ENCODE data around the gene SMIM35. TPM values are rescaled to one million over a fixed set of nuclear protein-coding genes. Genes with fewer than 3 reads are reported as not detected.

SMIM35 gene
- total RNA-seq, 6 donors from 2014 or later: not detected

- peaks cover 0 to 14% (median 11%) of the 10 kb centered on the region in 4 donors for H3K9me3 ChIP-seq
- DNase-seq: no peak
- 63 to 72% methylated on average over 4 of the region's 4 CpGs for WGBS, 2 donors
- H3K4me3 ChIP-seq: no peak overlapping the region
- peaks cover 0 to 5% (median 4%) of the 10 kb centered on the region in 4 donors for H3K4me1 ChIP-seq
- no peaks in the 10 kb centered on the region for H3K36me3 ChIP-seq
- ATAC-seq (ENCODE audit: low FRiP score in 2 of 2): no peak
- no peak overlapping the region for H3K27ac ChIP-seq
- no peaks in the 10 kb centered on the region for H3K27me3 ChIP-seq
- TF ChIP-seq POLR2A (IDR thresholded peaks at IDR 0.05) (no peak), POLR2AphosphoS5 (IDR thresholded peaks at IDR 0.05) (no peak), CTCF (IDR thresholded peaks at IDR 0.05) (no peak), EP300 (IDR thresholded peaks at IDR 0.05) (no peak)
Observed at GRCh38 chr11:118017631-118018315, 69.0 kb downstream of the SMIM35 start.

DNA sequence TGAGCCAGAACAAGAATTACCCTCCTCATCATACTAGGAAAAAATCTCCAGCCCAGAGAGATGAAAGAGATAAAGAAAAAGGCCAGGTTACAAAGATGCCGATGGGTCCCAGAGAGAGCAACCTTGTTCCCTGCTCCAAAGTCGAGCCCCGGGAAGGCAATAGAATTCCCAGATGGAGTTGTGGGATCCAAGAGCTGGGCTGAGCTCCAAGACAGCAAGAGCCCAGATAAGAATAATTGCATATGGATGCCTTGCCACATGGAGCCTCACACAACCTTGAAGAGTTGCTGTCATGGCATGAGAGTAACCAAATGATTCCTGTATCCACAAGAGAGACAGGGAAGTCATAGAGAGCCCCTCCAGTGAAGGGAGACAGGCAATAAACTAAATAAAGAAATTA is 69.7 kb downstream of the SMIM35 start:
- peaks cover 0 to 14% (median 11%) of the 10 kb centered on the region in 4 donors for H3K9me3 ChIP-seq
- peaks cover 0 to 10% (median 9%) of the 10 kb centered on the region in 4 donors for H3K4me1 ChIP-seq
- no peaks in the 10 kb centered on the region for H3K27me3 ChIP-seq
- no peak for TF ChIP-seq EP300 (IDR thresholded peaks at IDR 0.05)
- no peak for TF ChIP-seq POLR2A (IDR thresholded peaks at IDR 0.05)
- TF ChIP-seq POLR2AphosphoS5 (IDR thresholded peaks at IDR 0.05): no peak
- no peak for TF ChIP-seq CTCF (IDR thresholded peaks at IDR 0.05)
- DNase-seq (no peak), ATAC-seq (ENCODE audit: low FRiP score in 2 of 2) (no peak)
- no peak overlapping the region for H3K27ac ChIP-seq
- no peaks in the 10 kb centered on the region for H3K36me3 ChIP-seq
- H3K4me3 ChIP-seq: no peak overlapping the region
- WGBS, 2 donors: 86 to 91% methylated on average over 3 of the region's 3 CpGs

GRCh38 chr11:118016104-118016503 is 70.7 kb downstream of the SMIM35 start:
- H3K27ac ChIP-seq: no peak overlapping the region
- H3K36me3 ChIP-seq: no peaks in the 10 kb centered on the region
- no peaks in the 10 kb centered on the region for H3K27me3 ChIP-seq
- no peak overlapping the region for H3K4me3 ChIP-seq
- H3K9me3 ChIP-seq: peaks cover 0 to 13% (median 10%) of the 10 kb centered on the region in 4 donors
- no peak for ATAC-seq (ENCODE audit: low FRiP score in 2 of 2)
- 59 to 60% methylated on average over 3 to 4 of the region's 4 CpGs for WGBS, 2 donors
- TF ChIP-seq POLR2AphosphoS5 (IDR thresholded peaks at IDR 0.05) (no peak), POLR2A (IDR thresholded peaks at IDR 0.05) (no peak), EP300 (IDR thresholded peaks at IDR 0.05) (no peak), CTCF (IDR thresholded peaks at IDR 0.05) (no peak)
- H3K4me1 ChIP-seq: peaks cover 0 to 20% (median 18%) of the 10 kb centered on the region in 4 donors
- DNase-seq: no peak

DNA sequence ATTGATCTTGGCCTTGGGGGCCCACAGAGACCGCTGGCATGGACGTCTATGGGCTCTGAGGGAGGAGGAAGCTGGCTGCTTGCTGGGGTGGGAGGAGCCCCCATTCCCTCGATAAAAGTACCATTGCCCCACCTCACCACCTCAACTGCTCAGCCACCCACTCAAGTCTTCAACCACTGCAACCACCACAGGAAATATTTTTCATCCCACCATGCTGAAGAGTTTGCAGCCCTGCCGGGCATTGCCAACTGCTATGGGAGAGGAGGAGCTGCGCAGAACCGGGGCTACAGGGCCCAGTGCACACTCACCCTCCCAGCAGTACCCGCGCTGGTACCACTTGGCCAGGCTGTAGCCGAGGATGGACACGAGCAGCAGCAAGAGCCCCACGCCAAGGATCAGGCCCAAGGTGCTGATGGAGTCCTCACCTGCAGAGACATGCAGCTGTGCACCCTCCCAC is 71.3 kb downstream of the SMIM35 start:
- H3K36me3 ChIP-seq: no peaks in the 10 kb centered on the region
- ATAC-seq (ENCODE audit: low FRiP score in 2 of 2) (no peak), DNase-seq (peak in 1 of 2 donors; percentile 34)
- H3K4me1 ChIP-seq: peaks cover 3 to 25% (median 21%) of the 10 kb centered on the region in 4 donors
- H3K27ac ChIP-seq: no peak overlapping the region
- no peak for TF ChIP-seq CTCF (IDR thresholded peaks at IDR 0.05)
- no peak for TF ChIP-seq POLR2AphosphoS5 (IDR thresholded peaks at IDR 0.05)
- TF ChIP-seq POLR2A (IDR thresholded peaks at IDR 0.05): no peak
- no peak for TF ChIP-seq EP300 (IDR thresholded peaks at IDR 0.05)
- no peak overlapping the region for H3K4me3 ChIP-seq
- no peaks in the 10 kb centered on the region for H3K27me3 ChIP-seq
- 56 to 64% methylated on average over 9 to 11 of the region's 11 CpGs for WGBS, 2 donors
- peaks cover 0 to 9% (median 7%) of the 10 kb centered on the region in 4 donors for H3K9me3 ChIP-seq

GRCh38 chr11:118014022-118014421 is 72.7 kb downstream of the SMIM35 start:
- 86 to 92% methylated on average over 3 of the region's 3 CpGs for WGBS, 2 donors
- Histone ChIP-seq H3K36me3 (no peaks in the 10 kb centered on the region), H3K4me1 (peaks cover 4 to 35% (median 25%) of the 10 kb centered on the region in 4 donors), H3K4me3 (no peak overlapping the region), H3K27me3 (no peaks in the 10 kb centered on the region), H3K27ac (no peak overlapping the region), H3K9me3 (peaks cover 0 to 9% (median 7%) of the 10 kb centered on the region in 4 donors)
- no peak for ATAC-seq (ENCODE audit: low FRiP score in 2 of 2)
- TF ChIP-seq CTCF (IDR thresholded peaks at IDR 0.05) (no peak), POLR2A (IDR thresholded peaks at IDR 0.05) (no peak), EP300 (IDR thresholded peaks at IDR 0.05) (no peak), POLR2AphosphoS5 (IDR thresholded peaks at IDR 0.05) (no peak)
- DNase-seq: no peak

Measured in upper lobe of left lung (tissue), 6 donors.